CD14-positive monocyte (primary cell): ENCODE results near the gene GRID1. TPM values are rescaled to one million over a fixed set of nuclear protein-coding genes. Genes with fewer than 3 reads are reported as not detected.
"Not testable (repeated sequence)": the region's sequence is repeated elsewhere in the genome, so short reads cannot be mapped to it uniquely, and the experiment has no call there.

ENCODE experiments used
- DNase-seq, 3 donors: peaks; one replicate each; pipeline ENCODE4 v3.0.0-alpha.2; 2011 to 2022
- H2AFZ ChIP-seq: 2 replicates; pipeline ENCODE4 v1.6.0; 2012; ENCODE audit warnings: mild to moderate bottlenecking, low read depth, low read length, inconsistent platforms; ENCODE audit not compliant: insufficient read depth, poor library complexity, severe bottlenecking
- H3K27ac ChIP-seq, 2 donors: 1 replicate in 1 of 2; 2 replicates in 1 of 2; pipeline ENCODE4 v1.5.1; 2012 to 2013; ENCODE audit warnings: low read length in 2 of 2, control low read depth in 1 of 2, inconsistent platforms in 1 of 2, low read depth in 1 of 2, mild to moderate bottlenecking in 1 of 2
- H3K27me3 ChIP-seq, 2 donors: one replicate each; pipeline versions ENCODE4 v1.6.0 to v1.6.1; 2011 to 2013; ENCODE audit warnings: low read length in 2 of 2; ENCODE audit not compliant: control insufficient read depth in 2 of 2, insufficient read depth in 2 of 2
- H3K36me3 ChIP-seq, 2 donors: replicated peaks in 1 of 2; 1 replicate in 1 of 2; 2 replicates in 1 of 2; pipeline versions ENCODE4 v1.5.1 to v1.6.1; 2012 to 2013; ENCODE audit warnings: low read length in 2 of 2, control low read depth in 1 of 2, inconsistent platforms in 1 of 2, mild to moderate bottlenecking in 1 of 2; ENCODE audit not compliant: insufficient read depth in 2 of 2, control insufficient read depth in 1 of 2
- H3K4me1 ChIP-seq, 2 donors: 1 replicate in 1 of 2; 2 replicates in 1 of 2; pipeline versions ENCODE4 v1.5.1 to v1.6.1; 2012 to 2013; ENCODE audit warnings: low read length in 2 of 2, control low read depth in 1 of 2, inconsistent platforms in 1 of 2, mild to moderate bottlenecking in 1 of 2, moderate library complexity in 1 of 2; ENCODE audit not compliant: insufficient read depth in 2 of 2, control insufficient read depth in 1 of 2
- H3K4me2 ChIP-seq: replicated peaks from 2 replicates; pipeline ENCODE3; 2012; ENCODE audit warnings: low read length, moderate library complexity, mild to moderate bottlenecking; ENCODE audit not compliant: poor library complexity, severe bottlenecking; ENCODE audit errors: extremely low read depth
- H3K4me3 ChIP-seq, 3 experiments: fragments of 200-600 bp in 1 of 3; sonication (generic) in 1 of 3; replicated peaks in 1 of 3; 1 replicate in 2 of 3; 2 replicates in 1 of 3; pipeline ENCODE4 v1.5.1; 2011 to 2013; ENCODE audit warnings: low read length in 3 of 3, mild to moderate bottlenecking in 3 of 3, control low read depth in 2 of 3, low read depth in 2 of 3, inconsistent platforms in 1 of 3, moderate library complexity in 1 of 3
- H3K79me2 ChIP-seq: 2 replicates; pipeline ENCODE4 v1.6.0; 2012; ENCODE audit warnings: mild to moderate bottlenecking, control low read depth, inconsistent platforms, low read length, moderate library complexity; ENCODE audit not compliant: insufficient read depth
- H3K9ac ChIP-seq: 2 replicates; pipeline ENCODE4 v1.6.0; 2017; ENCODE audit warnings: low read length, mild to moderate bottlenecking; ENCODE audit not compliant: insufficient read depth, poor library complexity, severe bottlenecking
- H3K9me3 ChIP-seq, 2 donors: replicated peaks in 1 of 2; 1 replicate in 1 of 2; 2 replicates in 1 of 2; pipeline versions ENCODE4 v1.5.1 to v1.6.1; 2012 to 2013; ENCODE audit warnings: low read length in 2 of 2, control low read depth in 1 of 2; ENCODE audit not compliant: control insufficient read depth in 1 of 2, insufficient read depth in 1 of 2
- H4K20me1 ChIP-seq: 2 replicates; pipeline ENCODE4 v1.6.0; 2012; ENCODE audit warnings: mild to moderate bottlenecking, low read length, control low read depth, moderate library complexity; ENCODE audit not compliant: insufficient read depth
- H3K27ac Mint-ChIP-seq, 7 donors: one replicate each; pipeline ENCODE4 v1.8.0; 2020; ENCODE audit warnings: mild to moderate bottlenecking in 7 of 7, mixed read lengths in 7 of 7, moderate library complexity in 6 of 7, inconsistent platforms in 2 of 7
- H3K27me3 Mint-ChIP-seq, 3 donors: one replicate each; pipeline ENCODE4 v1.8.0; 2021 to 2022; ENCODE audit warnings: low read depth in 3 of 3, mild to moderate bottlenecking in 3 of 3, mixed read lengths in 3 of 3, moderate library complexity in 3 of 3, inconsistent platforms in 1 of 3
- H3K36me3 Mint-ChIP-seq, 2 donors: one replicate each; pipeline ENCODE4 v1.8.0; 2020; ENCODE audit warnings: mixed read lengths in 2 of 2, inconsistent platforms in 1 of 2, mild to moderate bottlenecking in 1 of 2
- H3K4me1 Mint-ChIP-seq: one replicate; pipeline ENCODE4 v1.8.0; 2020; ENCODE audit warnings: mild to moderate bottlenecking, mixed read lengths
- H3K4me3 Mint-ChIP-seq, 2 donors: one replicate each; pipeline ENCODE4 v1.8.0; 2020; ENCODE audit warnings: mild to moderate bottlenecking in 2 of 2, mixed read lengths in 2 of 2, moderate library complexity in 1 of 2
- H3K9me3 Mint-ChIP-seq, 7 donors: one replicate each; pipeline ENCODE4 v1.8.0; 2020 to 2022; ENCODE audit warnings: mixed read lengths in 7 of 7, mild to moderate bottlenecking in 6 of 7, moderate library complexity in 6 of 7, inconsistent platforms in 2 of 7
- intact Hi-C, 2 donors: fragments of 100-400 bp; cut with micrococcal nuclease; formaldehyde crosslinking; loops; one replicate each; pipeline versions ENCODE4 v1.15.0 to v1.15.1; 2023
- polyA plus RNA-seq, 3 donors: library from polyadenylated mRNA; depleted of rRNA in 1 of 3; unstranded in 2 of 3; stranded (reverse) in 1 of 3; fragments of 300-500 nt in 2 of 3; fragments of >200 nt in 1 of 3; fragmentation: Illumina TruSeq in 2 of 3; gene quantifications; 1 replicate in 2 of 3; 2 replicates in 1 of 3; pipeline ENCODE4 v1.2.3, GENCODE V29; 2012 to 2021
- TF ChIP-seq, protein P1 (sequence below): fragments of 200-600 bp; IDR thresholded peaks from one replicate; pipeline ENCODE4 v1.8.0; 2022; ENCODE audit warnings: antibody characterized with exemption, mild to moderate bottlenecking

GRID1 gene
- polyA plus RNA-seq, 3 donors: not detected

DNA sequence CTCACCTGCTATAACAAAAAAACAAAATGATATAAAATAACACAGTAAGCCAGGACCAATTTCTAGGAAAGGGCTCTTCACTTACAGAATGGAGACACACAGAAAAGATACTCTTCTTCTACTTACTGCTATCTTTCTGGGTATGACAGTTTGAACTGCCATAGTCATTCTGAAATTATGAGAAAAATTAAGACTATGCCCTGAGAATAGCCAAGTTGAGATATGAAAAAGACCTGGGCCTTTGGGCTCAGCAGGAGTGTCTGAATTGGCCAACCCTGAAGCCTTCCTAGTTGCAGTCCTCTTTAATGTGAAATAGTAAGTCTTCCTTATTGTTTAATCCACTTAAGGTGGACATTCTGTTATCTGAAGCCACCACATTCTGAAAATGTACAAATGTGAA is 519.5 kb downstream of the GRID1 start:
- no peaks in the 10 kb centered on the region for H4K20me1 ChIP-seq
- no peak overlapping the region for H3K4me2 ChIP-seq
- no peaks in the 10 kb centered on the region for H3K4me1 Mint-ChIP-seq
- no peak overlapping the region for H3K4me3 ChIP-seq
- no peaks in the 10 kb centered on the region for H3K27me3 ChIP-seq
- TF ChIP-seq, protein P1, sequence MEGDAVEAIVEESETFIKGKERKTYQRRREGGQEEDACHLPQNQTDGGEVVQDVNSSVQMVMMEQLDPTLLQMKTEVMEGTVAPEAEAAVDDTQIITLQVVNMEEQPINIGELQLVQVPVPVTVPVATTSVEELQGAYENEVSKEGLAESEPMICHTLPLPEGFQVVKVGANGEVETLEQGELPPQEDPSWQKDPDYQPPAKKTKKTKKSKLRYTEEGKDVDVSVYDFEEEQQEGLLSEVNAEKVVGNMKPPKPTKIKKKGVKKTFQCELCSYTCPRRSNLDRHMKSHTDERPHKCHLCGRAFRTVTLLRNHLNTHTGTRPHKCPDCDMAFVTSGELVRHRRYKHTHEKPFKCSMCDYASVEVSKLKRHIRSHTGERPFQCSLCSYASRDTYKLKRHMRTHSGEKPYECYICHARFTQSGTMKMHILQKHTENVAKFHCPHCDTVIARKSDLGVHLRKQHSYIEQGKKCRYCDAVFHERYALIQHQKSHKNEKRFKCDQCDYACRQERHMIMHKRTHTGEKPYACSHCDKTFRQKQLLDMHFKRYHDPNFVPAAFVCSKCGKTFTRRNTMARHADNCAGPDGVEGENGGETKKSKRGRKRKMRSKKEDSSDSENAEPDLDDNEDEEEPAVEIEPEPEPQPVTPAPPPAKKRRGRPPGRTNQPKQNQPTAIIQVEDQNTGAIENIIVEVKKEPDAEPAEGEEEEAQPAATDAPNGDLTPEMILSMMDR: no peak
- no peak overlapping the region for H3K27ac Mint-ChIP-seq
- no peak for DNase-seq
- H3K36me3 ChIP-seq: no peaks in the 10 kb centered on the region
- no peak overlapping the region for H3K9ac ChIP-seq
- H3K4me1 ChIP-seq: no peaks in the 10 kb centered on the region
- peaks cover 0 to 22% of the 10 kb centered on the region in 2 donors for H3K9me3 ChIP-seq
- no peak overlapping the region for H3K27ac ChIP-seq
- no peak overlapping the region for H2AFZ ChIP-seq
- peaks cover 0 to 1% (median 0%) of the 10 kb centered on the region in 3 donors for H3K27me3 Mint-ChIP-seq
- intact Hi-C loops: no loop called here
- no peak overlapping the region for H3K4me3 Mint-ChIP-seq
- H3K79me2 ChIP-seq: no peaks in the 10 kb centered on the region
- no peaks in the 10 kb centered on the region for H3K36me3 Mint-ChIP-seq
- peaks cover under 1 to 18% (median 8%) of the 10 kb centered on the region in 7 donors for H3K9me3 Mint-ChIP-seq

DNA sequence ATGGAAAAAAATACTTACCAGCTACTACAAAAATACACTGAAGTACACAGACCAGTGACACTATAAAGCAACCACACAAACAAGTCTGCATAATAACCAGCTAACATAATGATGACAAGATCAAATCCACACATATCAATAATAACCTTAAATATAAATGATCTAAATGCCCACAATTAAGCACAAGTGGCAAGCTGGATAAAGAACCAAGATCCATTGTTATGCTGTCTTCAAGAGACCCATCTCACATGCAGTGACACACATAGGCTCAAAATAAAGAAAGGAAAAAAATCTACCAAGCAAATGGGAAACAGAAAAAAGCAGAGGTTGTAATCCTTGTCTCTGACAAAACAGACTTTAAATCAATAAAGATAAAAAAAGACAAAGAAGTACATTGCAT is 527.9 kb downstream of the GRID1 start:
- H3K4me3 Mint-ChIP-seq, H3K4me2 ChIP-seq, H3K36me3 Mint-ChIP-seq, H3K27ac Mint-ChIP-seq, H3K27ac ChIP-seq, intact Hi-C loops, DNase-seq, H3K4me1 Mint-ChIP-seq, H3K27me3 Mint-ChIP-seq, H3K79me2 ChIP-seq, H3K36me3 ChIP-seq, H3K4me1 ChIP-seq, H4K20me1 ChIP-seq, H3K9ac ChIP-seq, H2AFZ ChIP-seq, H3K27me3 ChIP-seq, H3K4me3 ChIP-seq: not testable (repeated sequence)
- H3K9me3 ChIP-seq: peaks cover 14 to 23% of the 10 kb centered on the region in 2 donors
- peaks cover 10 to 21% (median 18%) of the 10 kb centered on the region in 7 donors for H3K9me3 Mint-ChIP-seq
